SK-N-SH (cell line): Measurements from ENCODE around the gene G6PC2. TPM values are rescaled to one million over a fixed set of nuclear protein-coding genes. Genes with fewer than 3 reads are reported as not detected.

Experiments used
- CTCF ChIA-PET: fragments of 300-600, 350-600 bp; formaldehyde crosslinking; extraction: SDS; loops from one replicate; lab custom pipeline; 2021; lab: Yijun Ruan, JAX
- POLR2A ChIA-PET: fragments of 350-600 bp; sonication (Branson Sonifier 250); formaldehyde crosslinking; extraction: SDS; loops from one replicate; lab custom pipeline; 2020; ENCODE audit warnings: antibody characterized with exemption, inconsistent platforms; lab: Yijun Ruan, JAX
- DNase-seq: peaks from one replicate; pipeline ENCODE4 v3.0.0; 2012
- H2AFZ ChIP-seq: fragments of 200-600 bp; sonication (generic); 2 replicates; pipeline ENCODE4 v1.8.1; 2016; ENCODE audit warnings: antibody characterized with exemption, mild to moderate bottlenecking, low read depth
- H3F3A ChIP-seq: fragments of 200-600 bp; sonication (generic); replicated peaks from 2 replicates; pipeline ENCODE3; 2016; ENCODE audit warnings: antibody characterized with exemption, mild to moderate bottlenecking; ENCODE audit not compliant: insufficient read depth
- H3K27ac ChIP-seq, 2 experiments: fragments of 200-500 bp in 1 of 2; fragments of 200-600 bp in 1 of 2; sonication (Bioruptor generic) in 1 of 2; sonication (generic), shearing (Covaris generic) in 1 of 2; 2 replicates each; pipeline versions ENCODE4 v1.5.1 to v1.6.1; 2014 to 2016; ENCODE audit warnings: low read depth in 2 of 2, inconsistent platforms in 1 of 2, low read length in 1 of 2, mild to moderate bottlenecking in 1 of 2, mixed read lengths in 1 of 2
- H3K27me3 ChIP-seq: fragments of 200-600 bp; sonication (generic), shearing (Covaris generic); 2 replicates; pipeline ENCODE4 v1.6.1; 2016; ENCODE audit warnings: mixed run types; ENCODE audit not compliant: insufficient read depth
- H3K36me3 ChIP-seq, 2 experiments: fragments of 200-500 bp in 1 of 2; fragments of 200-600 bp in 1 of 2; sonication (Bioruptor generic) in 1 of 2; sonication (generic) in 1 of 2; replicated peaks in 1 of 2; 2 replicates each; pipeline versions ENCODE3 to v1.5.1; 2014 to 2016; ENCODE audit warnings: low read length in 1 of 2, mild to moderate bottlenecking in 1 of 2; ENCODE audit not compliant: insufficient read depth in 2 of 2, control insufficient read depth in 1 of 2
- H3K4me1 ChIP-seq, 2 experiments: fragments of 200-500 bp in 1 of 2; fragments of 200-600 bp in 1 of 2; sonication (Bioruptor generic) in 1 of 2; sonication (generic), shearing (Covaris generic) in 1 of 2; 2 replicates each; pipeline versions ENCODE4 v1.5.1 to v1.6.1; 2014 to 2016; ENCODE audit warnings: low read depth in 1 of 2, low read length in 1 of 2, mixed run types in 1 of 2; ENCODE audit not compliant: insufficient read depth in 2 of 2, control insufficient read depth in 1 of 2
- H3K4me2 ChIP-seq: fragments of 200-600 bp; sonication (generic), shearing (Covaris generic); 2 replicates; pipeline ENCODE4 v1.6.1; 2017; ENCODE audit warnings: mixed run types
- H3K4me3 ChIP-seq, 2 experiments: fragments of 200-500 bp in 1 of 2; fragments of 200-600 bp in 1 of 2; sonication (Bioruptor generic) in 1 of 2; sonication (generic), shearing (Covaris generic) in 1 of 2; 2 replicates each; pipeline versions ENCODE4 v1.5.1 to v1.8.1; 2014 to 2016; ENCODE audit warnings: low read depth in 2 of 2, inconsistent platforms in 1 of 2, low read length in 1 of 2, mild to moderate bottlenecking in 1 of 2, mixed read lengths in 1 of 2, moderate library complexity in 1 of 2
- H3K79me2 ChIP-seq: fragments of 200-600 bp; sonication (generic); 2 replicates; pipeline ENCODE4 v1.8.1; 2017; ENCODE audit warnings: mild to moderate bottlenecking; ENCODE audit not compliant: insufficient read depth
- H3K9ac ChIP-seq: fragments of 200-600 bp; sonication (generic); 2 replicates; pipeline ENCODE4 v1.6.1; 2017; ENCODE audit warnings: mixed run types
- H3K9me2 ChIP-seq: fragments of 200-600 bp; sonication (generic); 2 replicates; pipeline ENCODE4 v1.6.1; 2017; ENCODE audit warnings: mixed run types
- H3K9me3 ChIP-seq: fragments of 200-600 bp; sonication (generic); 2 replicates; pipeline ENCODE4 v1.6.1; 2017; ENCODE audit warnings: mixed run types, mild to moderate bottlenecking, moderate library complexity
- H4K20me1 ChIP-seq: fragments of 200-600 bp; sonication (generic); 2 replicates; pipeline ENCODE4 v1.6.1; 2017; ENCODE audit warnings: mild to moderate bottlenecking, mixed run types; ENCODE audit not compliant: insufficient read depth
- EP300 ChIP-seq, 2 experiments: IDR thresholded peaks; 2 replicates each; pipeline versions ENCODE4 v1.4.0 to v1.6.1; 2012; ENCODE audit warnings: borderline replicate concordance in 1 of 2, low read depth in 1 of 2, low read length in 1 of 2
- FOSL2 ChIP-seq: IDR thresholded peaks from 2 replicates; pipeline ENCODE4 v1.4.0; 2012; ENCODE audit warnings: low read depth, mild to moderate bottlenecking, moderate library complexity, borderline replicate concordance
- FOXJ3 ChIP-seq: sonication (generic); formaldehyde crosslinking; IDR thresholded peaks from 2 replicates; pipeline ENCODE4 v1.5.1; 2020; ENCODE audit warnings: mild to moderate bottlenecking, missing genetic modification reagents
- FOXM1 ChIP-seq: IDR thresholded peaks from 2 replicates; pipeline ENCODE4 v1.4.0; 2012; ENCODE audit warnings: low read depth, mild to moderate bottlenecking
- GABPA ChIP-seq: IDR thresholded peaks from 2 replicates; pipeline ENCODE4 v1.4.0; 2012; ENCODE audit warnings: low read depth, mild to moderate bottlenecking
- GATA2 ChIP-seq: sonication (generic); formaldehyde crosslinking; IDR thresholded peaks from 2 replicates; pipeline ENCODE4 v1.5.0; 2020; ENCODE audit warnings: mild to moderate bottlenecking, missing genetic modification reagents
- JUND ChIP-seq: IDR thresholded peaks from 2 replicates; pipeline ENCODE4 v1.4.0; 2012
- MXI1 ChIP-seq: IDR thresholded peaks from 2 replicates; pipeline ENCODE4 v1.6.1; 2012; ENCODE audit warnings: mild to moderate bottlenecking, low read depth, low read length, improper control_type of control experiment
- NFIC ChIP-seq: IDR thresholded peaks from 2 replicates; pipeline ENCODE4 v1.4.0; 2012; ENCODE audit warnings: borderline replicate concordance
- PBX3 ChIP-seq: IDR thresholded peaks from 2 replicates; pipeline ENCODE4; 2012
- RAD21 ChIP-seq: IDR thresholded peaks from 2 replicates; pipeline ENCODE4 v1.6.1; 2012; ENCODE audit warnings: mild to moderate bottlenecking, low read length
- REST ChIP-seq: IDR thresholded peaks from 2 replicates; pipeline ENCODE4 v1.6.1; 2012; ENCODE audit warnings: mild to moderate bottlenecking, low read depth, low read length, moderate library complexity
- RFX5 ChIP-seq: IDR thresholded peaks from 2 replicates; pipeline ENCODE4 v1.6.1; 2012; ENCODE audit warnings: mild to moderate bottlenecking, improper control_type of control experiment, low read length
- RXRA ChIP-seq: IDR thresholded peaks from 2 replicates; pipeline ENCODE4 v1.4.0; 2012; ENCODE audit warnings: low read depth, mild to moderate bottlenecking, borderline replicate concordance
- SIN3A ChIP-seq: IDR thresholded peaks from 2 replicates; pipeline ENCODE4 v1.6.1; 2012; ENCODE audit warnings: low read depth, mild to moderate bottlenecking, low read length, moderate library complexity, borderline replicate concordance
- SMC3 ChIP-seq: IDR thresholded peaks from 2 replicates; pipeline ENCODE4 v1.6.1; 2012; ENCODE audit warnings: low read depth, low read length, improper control_type of control experiment
- TEAD4 ChIP-seq: IDR thresholded peaks from 2 replicates; pipeline ENCODE4 v1.4.0; 2012; ENCODE audit warnings: mild to moderate bottlenecking, borderline replicate concordance; ENCODE audit not compliant: insufficient read depth
- USF2 ChIP-seq: fragments of 150-350 bp; IDR thresholded peaks from 2 replicates; pipeline ENCODE4 v1.6.1; 2017; ENCODE audit warnings: antibody characterized with exemption, low read length, low read depth, borderline replicate concordance
- ZBTB33 ChIP-seq: IDR thresholded peaks from 2 replicates; pipeline ENCODE4 v1.4.0; 2012; ENCODE audit warnings: low read depth, borderline replicate concordance
- WGBS: methylation state at CpG from one replicate; pipeline ENCODE4 v1.1.6; 2017; ENCODE audit warnings: low lambda C conversion rate; 5-methylcytosine and 5-hydroxymethylcytosine counted together
- polyA plus RNA-seq, 3 experiments: library from polyadenylated mRNA; depleted of rRNA; stranded (reverse); fragments of >200 nt; gene quantifications; 2 replicates each; pipeline ENCODE4 v1.2.3, GENCODE V29; 2012

G6PC2 gene
- polyA plus RNA-seq, 1 of the 3 experiments (the other 2 are of a cell fraction): not detected

- Histone ChIP-seq H3K36me3 (no peaks in the 10 kb centered on the region), H2AFZ (no peak overlapping the region), H3F3A (no peaks in the 10 kb centered on the region), H3K9ac (no peak overlapping the region), H3K79me2 (no peaks in the 10 kb centered on the region), H3K4me2 (no peak overlapping the region), H4K20me1 (no peaks in the 10 kb centered on the region), H3K27me3 (no peaks in the 10 kb centered on the region), H3K4me1 (peaks cover 0 to 2% of the 10 kb centered on the region in 2 experiments; a peak in 1 of 4 replicates), H3K9me2 (no peaks in the 10 kb centered on the region), H3K9me3 (no peaks in the 10 kb centered on the region), H3K27ac (no peak overlapping the region), H3K4me3 (no peak overlapping the region)
- ChIA-PET CTCF (no interaction called here), POLR2A (no interaction called here)
- TF ChIP-seq RAD21: no peak
- no peak for TF ChIP-seq GABPA
- TF ChIP-seq JUND: no peak
- TF ChIP-seq FOXJ3: no peak
- no peak for TF ChIP-seq RFX5
- TF ChIP-seq FOSL2: no peak
- TF ChIP-seq TEAD4: no peak
- TF ChIP-seq EP300 (IDR thresholded peaks at IDR 0.05; ENCODE audit: borderline replicate concordance in 1 of 2, low read depth in 1 of 2, low read length in 1 of 2): no peak
- no peak for TF ChIP-seq SIN3A
- DNase-seq: no peak
- 14% methylated on average over 2 of the region's 2 CpGs for WGBS
Observed at GRCh38 chr2:168934826-168935225, 33.7 kb downstream of the G6PC2 start.

- no peaks in the 10 kb centered on the region for H3K36me3 ChIP-seq
- H3K9ac ChIP-seq: no peak overlapping the region
- TF ChIP-seq PBX3 (no peak), REST (no peak), USF2 (no peak), JUND (no peak), GATA2 (CRISPR knock-in tag) (no peak), RFX5 (no peak), FOXJ3 (no peak), FOXM1 (no peak), SMC3 (no peak), EP300 (IDR thresholded peaks at IDR 0.05; ENCODE audit: borderline replicate concordance in 1 of 2, low read depth in 1 of 2, low read length in 1 of 2) (no peak), ZBTB33 (no peak), MXI1 (no peak), NFIC (no peak), RXRA (no peak)
- no peaks in the 10 kb centered on the region for H4K20me1 ChIP-seq
- H3K4me1 ChIP-seq: no peaks in the 10 kb centered on the region; a peak in 1 of 4 replicates
- ChIA-PET POLR2A (no interaction called here), CTCF (interaction anchor here (0.6 kb wide), 1 partner anchor 234 kb away, joined by 3 read pairs; no protein-coding TSS in a partner anchor)
- no peak overlapping the region for H3K4me2 ChIP-seq
- DNase-seq: no peak
- no peak overlapping the region for H3K4me3 ChIP-seq
- no peak overlapping the region for H2AFZ ChIP-seq
- H3K27ac ChIP-seq: no peak overlapping the region
- H3F3A ChIP-seq: no peaks in the 10 kb centered on the region
- H3K9me3 ChIP-seq: no peaks in the 10 kb centered on the region
- H3K27me3 ChIP-seq: no peaks in the 10 kb centered on the region
- no peaks in the 10 kb centered on the region for H3K9me2 ChIP-seq
- 68% methylated on average over 14 of the region's 14 CpGs for WGBS
- H3K79me2 ChIP-seq: no peaks in the 10 kb centered on the region
Observed at GRCh38 chr2:168935810-168936581, 34.9 kb downstream of the G6PC2 start.
